HepG2 (cell line): ENCODE results near the gene C9. TPM values are rescaled to one million over a fixed set of nuclear protein-coding genes. Genes with fewer than 3 reads are reported as not detected.

Experiments used
- ATAC-seq: fragments of 200-7000 bp; cut with Tn5 transposase; 3 replicates; pipeline ENCODE4 v1.9.1; 2020; ENCODE audit warnings: mild to moderate bottlenecking, moderate library complexity
- BruUV-seq: library from RNA; stranded (reverse); fragments of 400-500 nt; replicated peaks from 2 replicates; lab custom pipeline; 2021; lab: Mats Ljungman, UMichigan
- CTCF ChIA-PET: fragments of 300-600 bp; formaldehyde crosslinking; extraction: SDS; loops from one replicate; lab custom pipeline; 2021; ENCODE audit warnings: low total read pairs, inconsistent platforms, low intra/inter-chr PET ratio; lab: Yijun Ruan, JAX
- POLR2A ChIA-PET: fragments of 350-600 bp; sonication (Branson Sonifier 250); formaldehyde crosslinking; loops from one replicate; lab custom pipeline; 2020; ENCODE audit warnings: antibody characterized with exemption, inconsistent platforms; lab: Yijun Ruan, JAX
- DNase-seq: peaks from one replicate; pipeline ENCODE4 v3.0.0-alpha.2; 2015; ENCODE audit warnings: low spot score
- FAIRE-seq: peaks from 3 replicates; lab custom pipeline; 2011; peaks lifted over from hg19 to GRCh38; lab: Jason Lieb, UNC
- H2AFZ ChIP-seq: one replicate; pipeline ENCODE4 v1.6.1; 2011; ENCODE audit warnings: low read length, inconsistent platforms
- H3K27ac ChIP-seq: fragments of 300-600 bp; 3 replicates; pipeline ENCODE4 v1.8.0; 2011; ENCODE audit warnings: mixed run types, mild to moderate bottlenecking, mixed read lengths, low read length, inconsistent platforms; ENCODE audit not compliant: insufficient read depth; ENCODE audit errors: extremely low read length
- H3K27me3 ChIP-seq, 2 experiments: fragments of 200-600 bp in 1 of 2; 2 replicates in 1 of 2; 3 replicates in 1 of 2; pipeline versions ENCODE4 v1.6.0 to v1.8.0; 2011; ENCODE audit warnings: low read length in 2 of 2, mild to moderate bottlenecking in 2 of 2, moderate library complexity in 2 of 2, inconsistent platforms in 1 of 2; ENCODE audit not compliant: insufficient read depth in 2 of 2, control insufficient read depth in 1 of 2
- H3K36me3 ChIP-seq, 2 experiments: fragments of 200-600 bp in 1 of 2; replicated peaks in 1 of 2; 2 replicates in 1 of 2; 3 replicates in 1 of 2; pipeline versions ENCODE4 v1.5.1 to v1.8.0; 2011; ENCODE audit warnings: low read length in 2 of 2, inconsistent platforms in 1 of 2; ENCODE audit not compliant: insufficient read depth in 2 of 2, control insufficient read depth in 1 of 2
- H3K4me1 ChIP-seq: 2 replicates; pipeline ENCODE4 v1.5.1; 2012; ENCODE audit warnings: low read length, inconsistent platforms; ENCODE audit not compliant: insufficient read depth
- H3K4me2 ChIP-seq: 2 replicates; pipeline ENCODE4 v1.6.0; 2011; ENCODE audit warnings: low read depth, low read length, inconsistent platforms
- H3K4me3 ChIP-seq, 3 experiments: fragments of 200-600 bp in 1 of 3; sonication (generic), shearing (Covaris generic) in 1 of 3; replicated peaks in 1 of 3; 2 replicates each; pipeline ENCODE4 v1.5.1; 2011 to 2016; ENCODE audit warnings: low read length in 3 of 3, inconsistent platforms in 2 of 3, low read depth in 2 of 3, mild to moderate bottlenecking in 2 of 3, control low read depth in 1 of 3, mixed read lengths in 1 of 3; ENCODE audit not compliant: insufficient read depth in 1 of 3
- H3K79me2 ChIP-seq: one replicate; pipeline ENCODE4 v1.6.1; 2011; ENCODE audit warnings: low read length, inconsistent platforms; ENCODE audit not compliant: insufficient read depth
- H3K9ac ChIP-seq: 2 replicates; pipeline ENCODE4 v1.6.0; 2011; ENCODE audit warnings: mild to moderate bottlenecking, low read depth, low read length, inconsistent platforms; ENCODE audit not compliant: insufficient read depth
- H3K9me3 ChIP-seq: 2 replicates; pipeline ENCODE4 v1.5.1; 2012; ENCODE audit warnings: mild to moderate bottlenecking, low read length
- H4K20me1 ChIP-seq: 2 replicates; pipeline ENCODE4 v1.6.0; 2011; ENCODE audit warnings: inconsistent platforms, mild to moderate bottlenecking, low read length, moderate library complexity; ENCODE audit not compliant: insufficient read depth
- SCMH1 ChIP-seq: sonication (generic); formaldehyde crosslinking; IDR thresholded peaks from 2 replicates; pipeline ENCODE4 v1.9.0; 2021; ENCODE audit warnings: missing genetic modification reagents, mild to moderate bottlenecking, borderline replicate concordance
- ZNF17 ChIP-seq: sonication (generic); formaldehyde crosslinking; IDR thresholded peaks from 2 replicates; pipeline ENCODE4 v1.5.0; 2020; ENCODE audit warnings: mild to moderate bottlenecking, missing genetic modification reagents
- ZNF205 ChIP-seq: IDR thresholded peaks from 2 replicates; pipeline ENCODE4 v1.6.1; 2018; ENCODE audit warnings: missing biosample characterization, missing genetic modification reagents
- ZNF281 ChIP-seq: sonication (generic); formaldehyde crosslinking; IDR thresholded peaks from 2 replicates; pipeline ENCODE4 v1.4.0; 2020; ENCODE audit warnings: missing genetic modification reagents, borderline replicate concordance
- ZNF292 ChIP-seq: sonication (generic); formaldehyde crosslinking; IDR thresholded peaks from 2 replicates; pipeline ENCODE4 v1.8.1; 2022; ENCODE audit warnings: mild to moderate bottlenecking, low read depth, missing genetic modification reagents, borderline replicate concordance
- ZNF530 ChIP-seq: sonication (generic); formaldehyde crosslinking; IDR thresholded peaks from 2 replicates; pipeline ENCODE4 v1.5.0; 2020; ENCODE audit warnings: low read depth, mild to moderate bottlenecking, missing genetic modification reagents
- ZNF619 ChIP-seq: sonication (generic); formaldehyde crosslinking; IDR thresholded peaks from 2 replicates; pipeline ENCODE4 v1.4.0; 2020; ENCODE audit warnings: mild to moderate bottlenecking, missing genetic modification reagents
- ZNF761 ChIP-seq: sonication (generic); formaldehyde crosslinking; conservative IDR thresholded peaks from 2 replicates; pipeline ENCODE4 v1.4.0; 2020; ENCODE audit warnings: mild to moderate bottlenecking, missing genetic modification reagents
- WGBS: methylation state at CpG from one replicate; pipeline ENCODE4 v1.1.6; 2017; ENCODE audit warnings: low lambda C conversion rate; 5-methylcytosine and 5-hydroxymethylcytosine counted together
- in situ Hi-C: cut with HindIII; loops from 2 replicates; pipeline ENCODE4 v1.10.0; 2017; ENCODE audit warnings: low pct_unique_long_range_greater_than_20kb; ENCODE audit not compliant: extremely low pct_ligation_motif_present
- intact Hi-C: fragments of 100-400 bp; cut with micrococcal nuclease; formaldehyde crosslinking; loops from one replicate; pipeline ENCODE4 v1.10.0; 2022; ENCODE audit not compliant: unreplicated experiment
- polyA plus RNA-seq, 8 experiments: library from polyadenylated mRNA; depleted of rRNA in 3 of 8; stranded (reverse) in 7 of 8; unstranded in 1 of 8; fragments of >200 nt; fragmentation: Illumina TruSeq in 4 of 8; extraction: Trizol in 4 of 8; gene quantifications; 2 replicates each; pipeline versions ENCODE4 v1.2.1 to v1.2.3, GENCODE V29; 2011 to 2016; ENCODE audit warnings: low read depth in 4 of 8, missing spikeins in 1 of 8, mixed read lengths in 1 of 8; ENCODE audit not compliant: insufficient read depth in 1 of 8
- total RNA-seq, 5 experiments: library from RNA; depleted of rRNA; stranded (reverse); fragments of >200 nt; fragmentation: Illumina TruSeq; extraction: Trizol; gene quantifications; 2 replicates each; pipeline ENCODE4 v1.2.3, GENCODE V29; 2016; ENCODE audit warnings: low read depth in 1 of 5
- TF ChIP-seq, protein P1 (sequence below): sonication (generic); formaldehyde crosslinking; IDR thresholded peaks from 2 replicates; pipeline ENCODE4 v1.5.0; 2020; ENCODE audit warnings: mild to moderate bottlenecking, missing genetic modification reagents, moderate library complexity
- TF ChIP-seq, protein P2 (sequence below): IDR thresholded peaks from 2 replicates; pipeline ENCODE4 v1.6.1; 2018; ENCODE audit warnings: missing genetic modification reagents, mild to moderate bottlenecking, missing compliant biosample characterization
- TF ChIP-seq, protein P3 (sequence below): sonication (generic); formaldehyde crosslinking; IDR thresholded peaks from 2 replicates; pipeline ENCODE4 v1.4.0; 2020; ENCODE audit warnings: low read depth, mild to moderate bottlenecking, missing genetic modification reagents

C9 gene
- total and polyA plus RNA-seq, 2 of the 13 experiments (the other 11 are each of a cell fraction or from before 2014, with no cell fraction given), result not detected

- TF ChIP-seq, protein P1, sequence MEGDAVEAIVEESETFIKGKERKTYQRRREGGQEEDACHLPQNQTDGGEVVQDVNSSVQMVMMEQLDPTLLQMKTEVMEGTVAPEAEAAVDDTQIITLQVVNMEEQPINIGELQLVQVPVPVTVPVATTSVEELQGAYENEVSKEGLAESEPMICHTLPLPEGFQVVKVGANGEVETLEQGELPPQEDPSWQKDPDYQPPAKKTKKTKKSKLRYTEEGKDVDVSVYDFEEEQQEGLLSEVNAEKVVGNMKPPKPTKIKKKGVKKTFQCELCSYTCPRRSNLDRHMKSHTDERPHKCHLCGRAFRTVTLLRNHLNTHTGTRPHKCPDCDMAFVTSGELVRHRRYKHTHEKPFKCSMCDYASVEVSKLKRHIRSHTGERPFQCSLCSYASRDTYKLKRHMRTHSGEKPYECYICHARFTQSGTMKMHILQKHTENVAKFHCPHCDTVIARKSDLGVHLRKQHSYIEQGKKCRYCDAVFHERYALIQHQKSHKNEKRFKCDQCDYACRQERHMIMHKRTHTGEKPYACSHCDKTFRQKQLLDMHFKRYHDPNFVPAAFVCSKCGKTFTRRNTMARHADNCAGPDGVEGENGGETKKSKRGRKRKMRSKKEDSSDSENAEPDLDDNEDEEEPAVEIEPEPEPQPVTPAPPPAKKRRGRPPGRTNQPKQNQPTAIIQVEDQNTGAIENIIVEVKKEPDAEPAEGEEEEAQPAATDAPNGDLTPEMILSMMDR, result no peak
- TF ChIP-seq ZNF530 (CRISPR knock-in tag), result no peak
- TF ChIP-seq, protein P2, sequence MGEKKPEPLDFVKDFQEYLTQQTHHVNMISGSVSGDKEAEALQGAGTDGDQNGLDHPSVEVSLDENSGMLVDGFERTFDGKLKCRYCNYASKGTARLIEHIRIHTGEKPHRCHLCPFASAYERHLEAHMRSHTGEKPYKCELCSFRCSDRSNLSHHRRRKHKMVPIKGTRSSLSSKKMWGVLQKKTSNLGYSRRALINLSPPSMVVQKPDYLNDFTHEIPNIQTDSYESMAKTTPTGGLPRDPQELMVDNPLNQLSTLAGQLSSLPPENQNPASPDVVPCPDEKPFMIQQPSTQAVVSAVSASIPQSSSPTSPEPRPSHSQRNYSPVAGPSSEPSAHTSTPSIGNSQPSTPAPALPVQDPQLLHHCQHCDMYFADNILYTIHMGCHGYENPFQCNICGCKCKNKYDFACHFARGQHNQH, result no peak
- TF ChIP-seq, protein P3, sequence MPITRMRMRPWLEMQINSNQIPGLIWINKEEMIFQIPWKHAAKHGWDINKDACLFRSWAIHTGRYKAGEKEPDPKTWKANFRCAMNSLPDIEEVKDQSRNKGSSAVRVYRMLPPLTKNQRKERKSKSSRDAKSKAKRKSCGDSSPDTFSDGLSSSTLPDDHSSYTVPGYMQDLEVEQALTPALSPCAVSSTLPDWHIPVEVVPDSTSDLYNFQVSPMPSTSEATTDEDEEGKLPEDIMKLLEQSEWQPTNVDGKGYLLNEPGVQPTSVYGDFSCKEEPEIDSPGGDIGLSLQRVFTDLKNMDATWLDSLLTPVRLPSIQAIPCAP (CRISPR knock-in tag), result no peak
Observed at GRCh38 chr5:39274398-39275085, 89.8 kb downstream of the C9 start (continued).

DNA sequence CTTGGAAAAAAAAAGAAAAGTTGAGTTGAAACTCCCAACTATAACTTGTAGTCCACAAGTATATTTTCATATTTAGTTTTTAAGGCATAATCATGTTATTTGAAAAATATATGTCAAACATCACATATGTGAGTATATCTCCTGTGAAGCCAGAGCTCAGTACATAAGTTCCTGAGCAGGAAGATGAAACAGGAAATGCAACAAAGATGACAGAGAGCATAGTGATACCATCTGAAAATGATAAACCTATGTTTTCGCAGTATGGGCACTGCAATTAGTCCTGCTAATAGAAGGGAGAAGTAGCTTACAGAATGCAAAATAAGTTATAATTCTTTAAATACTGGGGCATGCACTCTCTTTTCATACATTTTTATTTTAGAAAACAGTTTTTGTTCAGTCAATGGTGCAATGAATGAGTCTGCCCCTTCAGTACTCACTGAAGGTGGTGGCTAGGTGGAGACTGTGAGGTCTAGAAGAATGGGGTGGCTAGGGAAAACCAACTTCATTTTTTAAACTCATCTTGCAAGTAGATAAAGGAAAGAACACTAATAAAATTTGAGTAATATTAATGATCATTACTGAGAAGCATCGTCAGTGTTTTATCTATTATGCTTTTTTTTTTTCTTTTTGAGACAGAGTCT is 90.9 kb downstream of the C9 start:
- ATAC-seq, result no peak
- 68% methylated on average over 2 of the region's 2 CpGs for WGBS
- no peak overlapping the region for H3K4me3 ChIP-seq
- no peak overlapping the region for H3K9ac ChIP-seq
- no peaks in the 10 kb centered on the region for H3K79me2 ChIP-seq
- H2AFZ ChIP-seq, result no peak overlapping the region
- FAIRE-seq, result no peak
- BruUV-seq, result no TSS peak
- no peak for DNase-seq
- ChIA-PET POLR2A (no interaction called here), CTCF (no interaction called here)
- no peak overlapping the region for H3K27ac ChIP-seq
- in situ Hi-C loops (no loop called here), intact Hi-C loops (no loop called here)
- no peaks in the 10 kb centered on the region for H3K9me3 ChIP-seq
- H3K36me3 ChIP-seq, result no peaks in the 10 kb centered on the region
- no peak overlapping the region for H3K4me2 ChIP-seq
- no peaks in the 10 kb centered on the region for H3K4me1 ChIP-seq
- H4K20me1 ChIP-seq, result no peaks in the 10 kb centered on the region
- no peaks in the 10 kb centered on the region for H3K27me3 ChIP-seq
- TF ChIP-seq ZNF205 (CRISPR knock-in tag) (no peak), ZNF619 (no peak), ZNF17 (CRISPR knock-in tag) (no peak), ZNF761 (CRISPR knock-in tag) (no peak), ZNF281 (CRISPR knock-in tag) (no peak), ZNF292 (no peak), SCMH1 (no peak)
